Endothelial cell of umbilical vein (primary cell): ENCODE results near the gene CDT1. TPM values are rescaled to one million over a fixed set of nuclear protein-coding genes. Genes with fewer than 3 reads are reported as not detected.

ENCODE experiments used
- BruUV-seq: library from RNA; stranded (reverse); fragments of 400-500 nt; replicated peaks from 2 replicates; lab custom pipeline; 2021; lab: Mats Ljungman, UMichigan
- CTCF ChIA-PET: fragments of 300-600, 350-600 bp; sonication (Branson Sonifier 250); formaldehyde crosslinking; loops from one replicate; lab custom pipeline; 2021; ENCODE audit warnings: antibody characterized with exemption, inconsistent platforms; lab: Charles Lee
- POLR2A ChIA-PET: fragments of 300-600, 350-600 bp; sonication (Branson Sonifier 250); formaldehyde crosslinking; loops from one replicate; lab custom pipeline; 2021; ENCODE audit warnings: antibody characterized with exemption, inconsistent platforms; lab: Charles Lee
- DNase-seq: peaks from one replicate; pipeline ENCODE4 v3.0.0-alpha.2; 2011; ENCODE audit warnings: low read depth, low spot score
- FAIRE-seq: peaks from 2 replicates; lab custom pipeline; 2011; peaks lifted over from hg19 to GRCh38; lab: Jason Lieb, UNC
- H2AFZ ChIP-seq: 2 replicates; pipeline ENCODE4 v1.6.0; 2012; ENCODE audit warnings: low read depth, low read length, control low read depth, inconsistent platforms
- H3K27ac ChIP-seq: 2 replicates; pipeline ENCODE4 v1.5.1; 2011; ENCODE audit warnings: low read depth, mild to moderate bottlenecking, control low read depth, low read length, moderate library complexity; ENCODE audit not compliant: insufficient read depth
- H3K27me3 ChIP-seq, 2 experiments: 2 replicates each; pipeline versions ENCODE4 v1.6.0 to v1.6.1; 2011; ENCODE audit warnings: low read length in 2 of 2, mixed read lengths in 1 of 2; ENCODE audit not compliant: control insufficient read depth in 2 of 2, insufficient read depth in 2 of 2
- H3K36me3 ChIP-seq, 2 experiments: 2 replicates in 1 of 2; 3 replicates in 1 of 2; pipeline ENCODE4 v1.5.1; 2011; ENCODE audit warnings: low read length in 2 of 2, mild to moderate bottlenecking in 1 of 2, moderate library complexity in 1 of 2; ENCODE audit not compliant: control insufficient read depth in 2 of 2, insufficient read depth in 2 of 2; ENCODE audit errors: extremely low read depth in 1 of 2
- H3K4me1 ChIP-seq: 3 replicates; pipeline ENCODE4 v1.5.1; 2011; ENCODE audit warnings: mild to moderate bottlenecking, low read length; ENCODE audit not compliant: control insufficient read depth, insufficient read depth; ENCODE audit errors: extremely low read depth
- H3K4me2 ChIP-seq: 2 replicates; pipeline ENCODE4 v1.6.1; 2011; ENCODE audit warnings: low read length, control low read depth, mixed read lengths; ENCODE audit not compliant: insufficient read depth
- H3K4me3 ChIP-seq, 3 experiments: fragments of 200-600 bp in 1 of 3; sonication (generic), shearing (Covaris generic) in 1 of 3; replicated peaks in 1 of 3; 2 replicates each; pipeline ENCODE4 v1.5.1; 2011 to 2016; ENCODE audit warnings: control low read depth in 3 of 3, low read length in 3 of 3, mild to moderate bottlenecking in 2 of 3, inconsistent platforms in 1 of 3, low read depth in 1 of 3, moderate library complexity in 1 of 3; ENCODE audit not compliant: insufficient read depth in 1 of 3
- H3K79me2 ChIP-seq: 2 replicates; pipeline ENCODE4 v1.6.0; 2012; ENCODE audit warnings: low read length, inconsistent platforms; ENCODE audit not compliant: control insufficient read depth, insufficient read depth
- H3K9ac ChIP-seq: replicated peaks from 2 replicates; pipeline ENCODE3; 2011; ENCODE audit warnings: low read length, control low read depth; ENCODE audit not compliant: insufficient read depth; ENCODE audit errors: extremely low read depth
- H3K9me1 ChIP-seq: replicated peaks from 3 replicates; pipeline ENCODE4 v1.6.0; 2011; ENCODE audit warnings: mild to moderate bottlenecking, low read length; ENCODE audit not compliant: control insufficient read depth, insufficient read depth; ENCODE audit errors: extremely low read depth
- H3K9me3 ChIP-seq: replicated peaks from 2 replicates; pipeline ENCODE4 v1.5.1; 2012; ENCODE audit warnings: low read length, inconsistent platforms; ENCODE audit not compliant: control insufficient read depth, insufficient read depth
- H4K20me1 ChIP-seq: replicated peaks from 2 replicates; pipeline ENCODE3; 2011; ENCODE audit warnings: mild to moderate bottlenecking, low read length; ENCODE audit not compliant: control insufficient read depth, insufficient read depth; ENCODE audit errors: extremely low read depth
- CTCF ChIP-seq, 2 donors: IDR thresholded peaks; 1 replicate in 1 of 2; 2 replicates in 1 of 2; pipeline ENCODE4 v1.5.1; 2011; ENCODE audit warnings: low read length in 2 of 2, mild to moderate bottlenecking in 2 of 2, moderate library complexity in 2 of 2, control low read depth in 1 of 2, inconsistent platforms in 1 of 2, low read depth in 1 of 2; ENCODE audit not compliant: insufficient read depth in 1 of 2; ENCODE audit errors: extremely low read depth in 1 of 2
- EZH2 ChIP-seq: IDR thresholded peaks from 2 replicates; pipeline ENCODE4 v1.6.1; 2012; ENCODE audit warnings: borderline replicate concordance, low read depth, mild to moderate bottlenecking, moderate library complexity, low read length, inconsistent platforms; ENCODE audit not compliant: severe bottlenecking
- FOS ChIP-seq: IDR thresholded peaks from 2 replicates; pipeline ENCODE4 v1.6.1; 2011; ENCODE audit warnings: mild to moderate bottlenecking, low read length, moderate library complexity, borderline replicate concordance; ENCODE audit not compliant: insufficient read depth
- GATA2 ChIP-seq: IDR thresholded peaks from 2 replicates; pipeline ENCODE4 v1.7.0; 2011; ENCODE audit warnings: low read depth, mild to moderate bottlenecking, moderate library complexity, mixed read lengths, low read length; ENCODE audit not compliant: insufficient read length, insufficient read depth
- JUN ChIP-seq: IDR thresholded peaks from 2 replicates; pipeline ENCODE4 v1.6.1; 2011; ENCODE audit warnings: borderline replicate concordance, low read depth; ENCODE audit not compliant: insufficient read length, insufficient read depth
- MYC ChIP-seq: IDR thresholded peaks from one replicate; pipeline ENCODE4 v1.6.1; 2011; ENCODE audit warnings: mild to moderate bottlenecking, low read depth, low read length
- POLR2AphosphoS5 ChIP-seq: IDR thresholded peaks from 2 replicates; pipeline ENCODE4 v1.6.1; 2012; ENCODE audit warnings: low read depth, mild to moderate bottlenecking, control low read depth, low read length, moderate library complexity; ENCODE audit not compliant: insufficient read depth
- dilution Hi-C: fragments of 300-500 bp; cut with MboI; formaldehyde crosslinking; loops from one replicate; pipeline ENCODE4 v1.15.0; 2019; ENCODE audit warnings: low sequenced_read_pairs; ENCODE audit not compliant: extremely low pct_ligation_motif_present
- intact Hi-C: fragments of 100-400 bp; cut with micrococcal nuclease; formaldehyde crosslinking; loops from one replicate; pipeline ENCODE4 v1.10.0; 2022
- polyA plus RNA-seq, 4 experiments: library from polyadenylated mRNA; depleted of rRNA in 3 of 4; stranded (reverse) in 3 of 4; unstranded in 1 of 4; fragments of >200 nt; gene quantifications; 2 replicates each; pipeline versions ENCODE4 v1.2.1 to v1.2.3, GENCODE V29; 2011 to 2012; ENCODE audit warnings: missing spikeins in 1 of 4
- total RNA-seq: library from RNA; stranded (reverse); gene quantifications from 2 replicates; pipeline ENCODE4 v1.2.3, GENCODE V29; 2021

The CDT1 gene
- total and polyA plus RNA-seq, 2 donors (not counting 3 experiments of a cell fraction or from before 2014, with no cell fraction given) = 15.6 to 30.6 TPM

DNA sequence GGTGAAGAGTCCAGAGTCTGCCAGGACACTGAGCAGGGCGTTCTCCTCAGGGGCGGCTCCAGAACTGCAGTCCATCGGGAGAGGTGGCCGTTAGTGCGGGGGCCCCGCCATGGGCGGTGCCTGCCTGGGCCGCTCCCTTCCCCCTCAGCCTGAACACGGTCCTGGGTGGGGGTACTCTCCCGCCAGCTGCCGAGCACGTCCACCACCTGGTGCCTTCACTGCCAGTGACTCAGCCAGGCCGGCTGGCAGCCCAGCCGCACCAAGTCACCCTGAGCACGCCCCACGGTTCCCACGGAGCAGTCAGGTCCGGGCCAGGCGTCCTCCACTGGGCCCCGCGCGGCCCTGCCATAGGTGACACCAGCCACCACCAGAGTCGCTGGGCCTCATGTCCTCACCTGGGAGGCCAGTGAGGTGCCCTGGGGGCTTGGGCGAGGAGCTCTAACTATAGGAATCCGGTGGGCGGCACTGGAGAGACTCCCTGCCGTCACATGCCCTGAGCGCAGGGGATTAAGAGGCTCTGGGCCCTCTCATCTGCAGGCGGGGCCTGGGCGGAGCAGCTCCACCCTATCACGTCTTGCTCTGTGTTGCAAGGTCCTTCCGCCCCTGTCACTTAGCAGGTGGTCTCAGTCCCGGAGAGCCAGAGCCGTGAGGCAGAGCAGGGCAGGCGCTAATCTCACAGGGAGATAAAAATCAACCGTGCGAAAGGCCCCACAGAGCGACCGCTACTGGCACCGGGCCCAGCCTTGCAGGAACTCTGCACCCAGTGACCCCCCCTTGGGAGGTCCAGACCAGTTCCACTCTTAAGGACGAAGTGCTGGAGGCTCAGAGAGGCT, 32.9 kb upstream of the CDT1 start:
- H3K9me3 ChIP-seq = no peaks in the 10 kb centered on the region
- H3K4me1 ChIP-seq = peaks cover 45% of the 10 kb centered on the region
- peak overlapping the region; percentile 16 for H3K27ac ChIP-seq
- intact Hi-C loops = no loop called here
- no peaks in the 10 kb centered on the region for H4K20me1 ChIP-seq
- no peak overlapping the region for H2AFZ ChIP-seq
- H3K36me3 ChIP-seq = peaks cover 0 to 1% of the 10 kb centered on the region in 2 experiments
- H3K9ac ChIP-seq = no peak overlapping the region
- H3K79me2 ChIP-seq = peaks cover 97% of the 10 kb centered on the region
- H3K9me1 ChIP-seq = no peaks in the 10 kb centered on the region
- H3K4me2 ChIP-seq = no peak overlapping the region
- BruUV-seq = no TSS peak
- CTCF ChIA-PET = interaction anchor here (1.5 to 6.4 kb wide), 2 partner anchors 13 to 34 kb away, joined by 7 to 35 read pairs; partner anchors contain the start of gene PIEZO1
- H3K4me3 ChIP-seq = no peak overlapping the region
- TF ChIP-seq FOS (no peak), POLR2AphosphoS5 (peak; percentile 14), EZH2 (no peak), JUN (no peak), GATA2 (peak; percentile 43), MYC (no peak), CTCF (IDR thresholded peaks at IDR 0.05; ENCODE audit: extremely low read depth in 1 of 2, insufficient read depth in 1 of 2, low read depth in 1 of 2, low read length in 2 of 2) (no peak)
- POLR2A ChIA-PET = no interaction called here
- no peaks in the 10 kb centered on the region for H3K27me3 ChIP-seq
- peak; percentile 21 for FAIRE-seq
- DNase-seq = peak; percentile 64
- dilution Hi-C loops = no loop called here
